ENCODE data around the gene AUTS2. TPM values are rescaled to one million over a fixed set of nuclear protein-coding genes. Genes with fewer than 3 reads are reported as not detected.

The AUTS2 gene
- total RNA-seq, 2 donors from 2014 or later = 8.6 TPM

DNA sequence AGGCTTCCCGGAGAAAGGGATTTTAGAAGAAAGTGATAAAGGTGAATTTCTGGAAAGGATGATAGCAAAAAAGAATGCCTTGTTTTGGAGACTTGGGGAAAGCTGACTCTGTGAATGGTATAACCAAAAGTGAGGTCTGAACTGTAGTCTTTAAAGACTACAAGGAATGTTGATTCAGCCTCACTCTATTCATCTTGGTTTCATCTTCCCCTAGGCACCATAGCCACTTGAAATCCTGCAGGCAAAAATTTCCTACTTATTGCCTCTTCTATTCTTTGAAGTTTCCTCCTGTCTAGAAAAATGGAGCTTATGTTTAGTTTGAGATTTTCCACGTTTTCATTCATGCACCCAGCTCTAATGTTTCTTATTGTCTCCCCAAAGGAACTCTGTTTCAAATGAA, 518.0 kb downstream of the AUTS2 start:
- Histone ChIP-seq H3K27me3 (no peaks in the 10 kb centered on the region), H3K36me3 (peaks cover 5% of the 10 kb centered on the region)
- TF ChIP-seq, protein P1, sequence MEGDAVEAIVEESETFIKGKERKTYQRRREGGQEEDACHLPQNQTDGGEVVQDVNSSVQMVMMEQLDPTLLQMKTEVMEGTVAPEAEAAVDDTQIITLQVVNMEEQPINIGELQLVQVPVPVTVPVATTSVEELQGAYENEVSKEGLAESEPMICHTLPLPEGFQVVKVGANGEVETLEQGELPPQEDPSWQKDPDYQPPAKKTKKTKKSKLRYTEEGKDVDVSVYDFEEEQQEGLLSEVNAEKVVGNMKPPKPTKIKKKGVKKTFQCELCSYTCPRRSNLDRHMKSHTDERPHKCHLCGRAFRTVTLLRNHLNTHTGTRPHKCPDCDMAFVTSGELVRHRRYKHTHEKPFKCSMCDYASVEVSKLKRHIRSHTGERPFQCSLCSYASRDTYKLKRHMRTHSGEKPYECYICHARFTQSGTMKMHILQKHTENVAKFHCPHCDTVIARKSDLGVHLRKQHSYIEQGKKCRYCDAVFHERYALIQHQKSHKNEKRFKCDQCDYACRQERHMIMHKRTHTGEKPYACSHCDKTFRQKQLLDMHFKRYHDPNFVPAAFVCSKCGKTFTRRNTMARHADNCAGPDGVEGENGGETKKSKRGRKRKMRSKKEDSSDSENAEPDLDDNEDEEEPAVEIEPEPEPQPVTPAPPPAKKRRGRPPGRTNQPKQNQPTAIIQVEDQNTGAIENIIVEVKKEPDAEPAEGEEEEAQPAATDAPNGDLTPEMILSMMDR (IDR thresholded peaks at IDR 0.05) = no peak

DNA sequence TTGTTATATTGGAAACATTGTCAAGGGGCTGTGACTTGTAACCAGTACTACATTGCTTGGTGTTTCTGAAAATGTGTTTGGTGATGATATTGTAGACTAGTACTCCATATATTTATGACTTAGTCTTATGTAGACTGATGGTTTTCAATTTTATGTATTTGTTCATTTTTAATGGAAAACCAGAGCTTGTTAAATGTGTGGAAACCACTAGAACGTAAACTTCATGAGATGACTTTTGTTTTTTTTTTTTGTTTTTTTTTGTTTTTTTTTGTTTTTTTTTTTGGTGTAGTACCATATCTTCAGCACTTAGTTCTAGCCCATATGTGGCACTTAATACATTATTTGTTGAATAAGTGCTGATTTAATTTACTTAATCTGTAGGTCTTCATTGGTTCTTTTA, 518.6 kb downstream of the AUTS2 start:
- DNase-seq (ENCODE audit: low spot score) = no peak
- Histone ChIP-seq H3K4me3 (no peak overlapping the region), H3K27ac (no peak overlapping the region), H3K9me3 (peaks cover 0 to 14% of the 10 kb centered on the region in 2 donors), H3K27me3 (no peaks in the 10 kb centered on the region), H3K4me1 (no peaks in the 10 kb centered on the region), H3K36me3 (peaks cover 5% of the 10 kb centered on the region)
- TF ChIP-seq, protein P1 (IDR thresholded peaks at IDR 0.05) = no peak

More for the DNA sequence above, 518.0 kb downstream of the AUTS2 start:
- no peaks in the 10 kb centered on the region for H3K4me1 ChIP-seq
- no peak overlapping the region for H3K4me3 ChIP-seq
- H3K9me3 ChIP-seq = peaks cover 0 to 8% of the 10 kb centered on the region in 2 donors
- DNase-seq (ENCODE audit: low spot score) = no peak
- no peak overlapping the region for H3K27ac ChIP-seq

DNA sequence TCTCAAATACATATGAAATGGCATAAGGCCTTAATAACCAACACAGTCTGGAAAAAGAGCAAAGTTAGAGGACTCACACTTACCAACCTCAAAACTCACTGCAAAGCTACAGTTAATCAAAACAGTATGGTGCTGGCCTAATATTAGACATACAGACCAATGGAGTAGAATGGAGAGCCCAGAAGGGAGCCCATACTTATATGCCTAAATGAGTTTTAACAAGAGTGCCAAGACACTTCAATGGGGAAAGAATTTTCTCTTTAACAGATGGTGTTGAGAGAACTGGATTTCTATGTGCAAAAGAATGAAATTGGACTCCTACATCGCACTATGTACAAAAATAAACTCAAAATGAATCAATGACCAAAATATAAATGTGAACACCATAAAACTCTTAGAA, 522.6 kb downstream of the AUTS2 start:
- H3K9me3 ChIP-seq = peaks cover 0 to 31% of the 10 kb centered on the region in 2 donors
- no peak overlapping the region for H3K27ac ChIP-seq
- no peaks in the 10 kb centered on the region for H3K4me1 ChIP-seq
- no peaks in the 10 kb centered on the region for H3K27me3 ChIP-seq
- H3K4me3 ChIP-seq = no peak overlapping the region
- TF ChIP-seq, protein P1 (IDR thresholded peaks at IDR 0.05) = no peak
- no peak for DNase-seq (ENCODE audit: low spot score)
- peaks cover 5% of the 10 kb centered on the region for H3K36me3 ChIP-seq

DNA sequence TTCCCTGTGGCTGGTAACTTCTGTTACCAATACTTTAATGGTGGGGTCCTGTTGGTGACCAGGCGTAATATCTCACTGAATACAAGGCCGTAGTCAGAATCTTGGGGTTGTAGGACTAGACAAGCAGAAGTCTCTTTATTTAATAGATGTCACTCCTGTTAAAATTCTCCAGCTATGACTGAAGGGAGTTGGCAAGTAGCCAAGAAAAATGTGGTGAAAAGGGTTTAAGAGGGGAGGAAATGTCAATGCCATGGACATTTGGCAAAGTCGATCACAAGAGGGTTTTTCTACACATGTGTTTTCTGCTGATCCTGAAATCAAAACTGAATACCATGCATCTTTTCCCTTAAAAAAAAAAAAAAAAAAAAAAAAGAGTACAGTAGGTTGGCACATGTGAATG, 533.5 kb downstream of the AUTS2 start:
- H3K9me3 ChIP-seq = no peaks in the 10 kb centered on the region
- no peak for DNase-seq (ENCODE audit: low spot score)
- H3K36me3 ChIP-seq = no peaks in the 10 kb centered on the region
- H3K27me3 ChIP-seq = no peaks in the 10 kb centered on the region
- TF ChIP-seq, protein P1 (IDR thresholded peaks at IDR 0.05) = no peak
- no peaks in the 10 kb centered on the region for H3K4me1 ChIP-seq
- H3K4me3 ChIP-seq = no peak overlapping the region
- no peak overlapping the region for H3K27ac ChIP-seq

DNA sequence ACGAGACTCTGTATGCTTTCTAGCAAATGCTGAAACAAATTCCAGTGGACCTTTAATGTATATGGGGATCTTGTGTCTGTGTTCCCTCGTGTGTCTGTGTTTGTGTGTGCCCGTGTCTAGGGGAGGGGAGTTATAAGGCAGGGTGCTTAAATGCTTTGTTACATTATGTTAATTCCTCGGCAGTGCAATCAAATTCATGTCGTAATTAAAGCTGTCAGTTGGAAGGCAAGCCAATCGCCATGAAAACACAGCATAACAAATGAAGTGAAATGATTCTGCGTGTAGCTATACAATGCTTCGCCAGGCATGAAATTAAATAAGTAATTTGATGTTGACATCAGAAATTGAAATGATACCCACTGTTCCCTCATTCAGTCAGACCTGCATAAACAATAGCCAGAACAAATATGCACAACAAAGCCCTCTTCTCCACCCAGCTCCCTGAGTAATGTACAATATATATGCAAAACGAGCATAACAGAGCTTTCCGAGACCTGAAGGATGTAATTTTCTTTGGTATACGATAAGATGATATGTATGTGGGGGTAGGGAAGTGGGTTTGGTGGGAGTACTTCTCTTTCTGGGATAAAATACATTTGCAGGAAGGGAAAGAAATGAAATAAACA, 534.1 kb downstream of the AUTS2 start:
- no peak for DNase-seq (ENCODE audit: low spot score)
- H3K4me1 ChIP-seq = no peaks in the 10 kb centered on the region
- H3K4me3 ChIP-seq = no peak overlapping the region
- TF ChIP-seq, protein P1 (IDR thresholded peaks at IDR 0.05) = no peak
- H3K36me3 ChIP-seq = no peaks in the 10 kb centered on the region
- no peak overlapping the region for H3K27ac ChIP-seq
- no peaks in the 10 kb centered on the region for H3K27me3 ChIP-seq
- no peaks in the 10 kb centered on the region for H3K9me3 ChIP-seq

Data from right atrium auricular region (tissue), 2 donors.